Stimulated activated naive CD8-positive, alpha-beta T cell treated with anti-CD3 and anti-CD28 coated beads, Interleukin-15, amount 100 ng/mL, for 72 hours (primary cell): ENCODE measurements around the gene KPNA3.
"Not testable (repeated sequence)": the region's sequence is repeated elsewhere in the genome, so short reads cannot be mapped to it uniquely, and the experiment has no call there.

Source experiments
- ATAC-seq: fragments of 150-1000 bp; cut with Tn5 transposase; 2 replicates; pipeline ENCODE4 v1.10.0; 2021; ENCODE audit warnings: mild to moderate bottlenecking, moderate library complexity
- DNase-seq, 2 donors: peaks; one replicate each; pipeline ENCODE4 v3.0.0; 2021 to 2022
- H3K27ac Mint-ChIP-seq, 2 donors: one replicate each; pipeline ENCODE4 v1.8.0; 2022; ENCODE audit warnings: mild to moderate bottlenecking in 2 of 2, mixed read lengths in 2 of 2, moderate library complexity in 2 of 2
- H3K27me3 Mint-ChIP-seq: one replicate; pipeline ENCODE4 v1.8.0; 2022; ENCODE audit warnings: mixed read lengths
- H3K4me1 Mint-ChIP-seq: one replicate; pipeline ENCODE4 v1.8.0; 2022; ENCODE audit warnings: mild to moderate bottlenecking, mixed read lengths
- H3K4me3 Mint-ChIP-seq, 2 donors: one replicate each; pipeline ENCODE4 v1.8.0; 2022; ENCODE audit warnings: mild to moderate bottlenecking in 2 of 2, mixed read lengths in 2 of 2, moderate library complexity in 1 of 2
- H3K9me3 Mint-ChIP-seq, 2 donors: one replicate each; pipeline ENCODE4 v1.8.0; 2022; ENCODE audit warnings: mixed read lengths in 2 of 2

The KPNA3 gene

DNA sequence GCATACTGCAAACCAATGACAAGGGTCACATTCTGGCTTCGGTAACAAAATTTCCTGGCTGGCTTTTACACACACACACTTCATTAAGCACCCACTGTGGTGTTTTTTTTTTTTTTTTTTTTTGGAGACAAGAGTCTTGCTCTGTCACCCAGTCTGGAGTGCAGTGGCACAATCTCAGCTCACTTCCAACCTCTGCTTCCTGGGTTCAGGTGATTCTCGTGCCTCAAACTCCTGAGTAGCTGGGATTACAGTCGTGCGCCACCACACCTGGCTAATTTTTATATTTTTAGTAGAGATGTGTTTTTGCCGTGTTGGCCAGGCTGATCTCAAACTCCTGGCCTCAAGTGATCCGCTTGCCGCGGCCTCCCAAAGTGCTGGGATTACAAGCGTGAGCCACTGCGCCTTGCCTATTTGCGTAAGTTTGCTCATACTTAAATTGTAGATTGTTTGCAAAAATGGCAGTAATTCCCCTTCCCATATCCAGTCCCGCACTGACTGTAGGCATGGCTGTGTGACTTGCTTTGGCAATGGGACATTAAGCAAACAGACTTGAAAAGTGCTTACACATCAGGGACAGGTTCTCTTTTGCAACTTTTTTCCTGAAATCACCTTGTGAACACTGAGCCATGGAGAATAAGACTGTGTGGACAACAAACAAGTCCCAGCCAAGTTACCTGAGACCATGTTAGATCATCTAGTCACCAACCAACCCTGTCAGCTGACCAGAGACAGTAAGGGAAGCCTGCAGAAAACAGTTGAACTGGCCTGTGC, 59.1 kb downstream of the KPNA3 start:
- no peaks in the 10 kb centered on the region for H3K9me3 Mint-ChIP-seq
- no peak for ATAC-seq
- H3K27ac Mint-ChIP-seq: no peak overlapping the region
- DNase-seq: no peak
- no peak overlapping the region for H3K4me3 Mint-ChIP-seq
- H3K4me1 Mint-ChIP-seq: no peaks in the 10 kb centered on the region
- H3K27me3 Mint-ChIP-seq: no peaks in the 10 kb centered on the region

- Mint-ChIP-seq H3K9me3 (no peaks in the 10 kb centered on the region), H3K27me3 (no peaks in the 10 kb centered on the region), H3K4me3 (no peak overlapping the region), H3K4me1 (no peaks in the 10 kb centered on the region), H3K27ac (no peak overlapping the region)
- ATAC-seq (no peak), DNase-seq (no peak)
Measured at GRCh38 chr13:49731766-49732165, 60.7 kb downstream of the KPNA3 start.

DNA sequence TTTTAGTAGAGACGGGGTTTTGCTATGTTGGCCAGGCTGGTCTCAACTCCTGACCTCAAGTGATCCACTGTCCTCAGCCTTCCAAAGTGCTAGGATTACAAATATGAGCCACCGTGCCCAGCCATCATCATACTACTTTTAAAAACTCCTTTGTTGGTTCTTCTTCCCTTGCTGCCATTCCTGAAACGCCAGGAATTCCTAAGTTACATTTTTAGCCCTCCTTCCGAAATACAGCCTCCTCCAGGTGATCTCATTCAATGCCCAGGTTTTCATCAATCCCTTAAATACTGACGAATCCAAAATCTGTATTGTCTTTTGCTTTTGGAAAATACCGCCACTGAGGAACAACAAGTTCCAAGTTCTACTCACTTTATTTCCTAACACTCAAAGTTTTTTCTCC, 75.9 kb downstream of the KPNA3 start:
- no peak overlapping the region for H3K27ac Mint-ChIP-seq
- DNase-seq (no peak), ATAC-seq (no peak)
- no peaks in the 10 kb centered on the region for H3K27me3 Mint-ChIP-seq
- H3K9me3 Mint-ChIP-seq: peaks cover 9 to 16% of the 10 kb centered on the region in 2 donors
- no peak overlapping the region for H3K4me3 Mint-ChIP-seq
- H3K4me1 Mint-ChIP-seq: no peaks in the 10 kb centered on the region

DNA sequence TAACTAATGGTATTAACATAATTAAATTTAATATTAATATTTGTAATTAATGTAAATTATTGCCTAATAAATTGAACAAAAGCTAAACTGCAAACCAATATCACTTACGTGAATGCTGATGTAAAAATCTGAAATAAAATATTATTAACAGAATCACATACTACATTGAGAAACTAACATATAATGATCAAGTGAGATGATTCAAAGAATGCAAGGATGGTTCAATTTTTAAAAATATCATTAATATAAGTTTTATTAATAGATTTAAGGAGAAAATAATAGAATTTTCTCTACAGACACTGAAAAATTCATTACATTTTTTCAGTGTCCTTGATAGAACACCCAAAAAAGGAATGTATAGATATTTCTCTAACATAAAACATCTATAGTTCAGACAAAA, 77.7 kb downstream of the KPNA3 start:
- Mint-ChIP-seq H3K27ac (no peak overlapping the region), H3K4me3 (no peak overlapping the region), H3K4me1 (no peaks in the 10 kb centered on the region), H3K9me3 (peaks cover 9 to 16% of the 10 kb centered on the region in 2 donors), H3K27me3 (no peaks in the 10 kb centered on the region)
- DNase-seq (no peak), ATAC-seq (no peak)

DNA sequence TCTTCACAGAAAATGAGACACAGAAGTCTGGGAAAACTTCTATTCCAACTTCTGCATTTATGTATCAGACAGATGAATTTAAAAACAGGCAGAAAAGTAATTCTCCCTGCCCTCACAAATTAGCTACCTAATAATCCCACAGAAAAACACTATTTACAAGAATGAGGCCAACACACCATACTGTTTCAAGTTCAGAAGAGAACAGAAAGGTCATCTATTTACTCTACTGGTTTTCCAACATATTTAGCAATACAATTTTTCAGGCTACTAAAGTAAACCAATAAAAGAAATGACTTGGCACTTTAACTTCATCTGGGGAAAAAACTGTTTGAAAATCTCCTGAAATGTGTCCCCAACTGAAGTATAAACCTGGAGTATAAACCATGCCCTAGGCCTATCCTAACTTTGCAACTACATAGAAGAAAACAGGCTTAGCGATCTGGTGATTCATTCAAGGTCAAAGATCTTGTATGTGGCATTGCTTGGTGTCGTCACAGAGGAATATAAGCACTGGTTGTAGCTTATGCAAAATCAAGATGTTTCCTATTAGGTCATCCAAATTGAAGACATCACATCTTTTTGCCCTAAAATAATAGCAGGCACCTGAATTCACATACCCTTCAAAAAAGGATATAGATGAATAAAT, 81.1 kb downstream of the KPNA3 start:
- H3K27ac Mint-ChIP-seq: no peak overlapping the region
- H3K9me3 Mint-ChIP-seq: peaks cover 0 to 5% of the 10 kb centered on the region in 2 donors
- H3K4me1 Mint-ChIP-seq: no peaks in the 10 kb centered on the region
- no peak overlapping the region for H3K4me3 Mint-ChIP-seq
- H3K27me3 Mint-ChIP-seq: no peaks in the 10 kb centered on the region
- ATAC-seq: no peak
- DNase-seq: no peak

GRCh38 chr13:49704264-49704663, 88.2 kb downstream of the KPNA3 start:
- H3K27ac Mint-ChIP-seq: not testable (repeated sequence)

DNA sequence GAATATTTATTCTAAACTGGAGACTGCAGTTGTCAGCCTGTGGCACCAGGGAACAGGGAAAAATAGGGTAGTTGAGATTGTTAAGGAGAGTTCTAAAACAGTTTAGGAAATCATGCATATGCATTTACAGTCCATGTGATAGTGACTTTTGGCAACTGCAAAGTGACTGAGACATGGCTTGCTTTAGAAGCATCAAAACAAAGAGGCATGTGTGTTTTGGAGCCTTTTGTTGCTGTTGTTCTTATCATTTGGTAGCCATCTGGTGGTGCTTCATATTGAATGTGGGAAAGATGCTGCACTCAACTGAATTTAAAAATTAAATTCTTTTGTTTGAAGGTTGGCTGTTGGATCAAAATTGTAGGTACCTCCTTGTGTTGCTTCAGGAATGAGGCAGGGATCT, 91.0 kb downstream of the KPNA3 start:
- Mint-ChIP-seq H3K4me3 (no peak overlapping the region), H3K27ac (no peak overlapping the region), H3K27me3 (no peaks in the 10 kb centered on the region), H3K4me1 (no peaks in the 10 kb centered on the region), H3K9me3 (no peaks in the 10 kb centered on the region)
- no peak for ATAC-seq
- DNase-seq: no peak

More at GRCh38 chr13:49704264-49704663, 88.2 kb downstream of the KPNA3 start:
- H3K4me3 Mint-ChIP-seq, H3K27me3 Mint-ChIP-seq, H3K9me3 Mint-ChIP-seq, ATAC-seq, DNase-seq, H3K4me1 Mint-ChIP-seq: not testable (repeated sequence)

DNA sequence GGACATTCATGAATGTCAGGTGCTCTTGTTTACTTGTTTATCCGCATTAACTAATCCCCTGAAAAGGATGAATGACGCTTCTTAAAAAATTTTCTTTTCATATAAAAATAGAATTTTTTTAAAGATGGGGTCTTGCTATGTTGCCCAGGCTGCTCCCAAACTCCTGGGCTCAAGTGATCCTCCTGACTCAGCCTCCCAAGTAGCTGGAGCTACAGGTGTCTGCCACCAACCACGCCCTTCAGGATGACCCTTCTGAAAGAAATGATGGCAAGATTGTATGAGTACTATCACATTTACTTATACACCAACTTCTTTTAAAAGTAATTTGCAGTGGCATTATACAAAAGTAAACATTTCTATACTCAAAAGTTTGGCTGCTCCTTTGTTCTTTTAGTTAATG, 95.0 kb downstream of the KPNA3 start:
- ATAC-seq (no peak), DNase-seq (no peak)
- Mint-ChIP-seq H3K9me3 (no peaks in the 10 kb centered on the region), H3K27ac (no peak overlapping the region), H3K4me1 (no peaks in the 10 kb centered on the region), H3K4me3 (no peak overlapping the region), H3K27me3 (no peaks in the 10 kb centered on the region)

GRCh38 chr13:49694446-49694845, 98.0 kb downstream of the KPNA3 start:
- H3K27me3 Mint-ChIP-seq: no peaks in the 10 kb centered on the region
- peaks cover 6% of the 10 kb centered on the region for H3K4me1 Mint-ChIP-seq
- ATAC-seq (no peak), DNase-seq (no peak)
- no peak overlapping the region for H3K4me3 Mint-ChIP-seq
- H3K27ac Mint-ChIP-seq: no peak overlapping the region
- H3K9me3 Mint-ChIP-seq: no peaks in the 10 kb centered on the region

GRCh38 chr13:49693877-49694276, 98.6 kb downstream of the KPNA3 start:
- peaks cover 6% of the 10 kb centered on the region for H3K4me1 Mint-ChIP-seq
- H3K4me3 Mint-ChIP-seq: no peak overlapping the region
- no peaks in the 10 kb centered on the region for H3K9me3 Mint-ChIP-seq
- no peaks in the 10 kb centered on the region for H3K27me3 Mint-ChIP-seq
- DNase-seq (no peak), ATAC-seq (no peak)
- no peak overlapping the region for H3K27ac Mint-ChIP-seq

- DNase-seq (no peak), ATAC-seq (no peak)
- Mint-ChIP-seq H3K9me3 (no peaks in the 10 kb centered on the region), H3K4me1 (peaks cover 6% of the 10 kb centered on the region), H3K27ac (no peak overlapping the region), H3K27me3 (no peaks in the 10 kb centered on the region), H3K4me3 (no peak overlapping the region)
Measured at GRCh38 chr13:49693191-49693733, 99.2 kb downstream of the KPNA3 start.

DNA sequence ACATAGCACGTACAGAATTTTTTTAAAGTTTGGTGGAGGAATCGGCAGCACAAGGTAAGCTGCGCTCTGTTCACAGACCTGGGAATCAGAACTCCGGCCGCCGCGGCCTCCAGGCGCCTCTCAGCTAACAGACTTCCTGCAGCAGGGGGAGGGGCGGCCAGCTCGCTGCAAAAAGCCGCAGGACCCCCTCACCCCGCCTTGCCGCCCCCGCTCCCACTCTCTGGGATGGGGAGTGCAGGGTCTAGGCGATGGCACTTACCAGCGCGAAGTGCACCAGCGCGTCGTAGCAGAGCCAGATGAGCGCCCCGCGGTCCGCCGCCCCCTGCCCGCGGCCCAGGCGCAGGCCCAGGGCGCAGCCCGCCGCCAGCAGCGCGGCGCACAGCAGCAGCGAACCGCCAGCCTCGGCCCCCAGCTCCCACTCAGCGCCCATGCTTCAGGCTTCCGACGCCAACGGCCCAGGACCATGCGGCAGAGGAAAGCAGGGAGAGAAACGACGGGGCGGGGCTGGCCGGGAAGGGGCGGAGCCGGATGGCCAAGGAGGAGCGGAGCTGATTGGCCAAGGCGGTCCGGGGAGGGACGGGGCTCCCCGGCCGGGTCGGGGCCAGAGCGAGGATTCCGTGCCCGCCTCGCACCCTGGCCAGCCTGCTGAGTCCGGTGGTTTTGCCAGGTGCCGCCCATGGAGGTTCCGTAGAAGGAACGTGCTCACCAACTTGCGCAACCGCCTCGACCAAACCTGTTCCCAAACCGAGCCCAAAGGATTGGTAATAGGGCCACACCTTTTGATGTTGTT, 101.3 kb downstream of the KPNA3 start, which contains the start of gene EBPL:
Gene EBPL, minus strand, starts transcription at position 492 of the 790 bp plus-strand sequence. Its CDS starts 62 bp downstream, at position 430.
- Mint-ChIP-seq H3K27ac (peak within 1 kb of the TSS; percentile 43 to 57), H3K27me3 (no peaks in the 10 kb centered on the region), H3K4me3 (peak within 1 kb of the TSS; percentile 83 to 90), H3K9me3 (no peaks in the 10 kb centered on the region), H3K4me1 (peaks cover 19% of the 10 kb centered on the region)
- DNase-seq (peak; percentile 77 to 85), ATAC-seq (peak; percentile 96)

DNA sequence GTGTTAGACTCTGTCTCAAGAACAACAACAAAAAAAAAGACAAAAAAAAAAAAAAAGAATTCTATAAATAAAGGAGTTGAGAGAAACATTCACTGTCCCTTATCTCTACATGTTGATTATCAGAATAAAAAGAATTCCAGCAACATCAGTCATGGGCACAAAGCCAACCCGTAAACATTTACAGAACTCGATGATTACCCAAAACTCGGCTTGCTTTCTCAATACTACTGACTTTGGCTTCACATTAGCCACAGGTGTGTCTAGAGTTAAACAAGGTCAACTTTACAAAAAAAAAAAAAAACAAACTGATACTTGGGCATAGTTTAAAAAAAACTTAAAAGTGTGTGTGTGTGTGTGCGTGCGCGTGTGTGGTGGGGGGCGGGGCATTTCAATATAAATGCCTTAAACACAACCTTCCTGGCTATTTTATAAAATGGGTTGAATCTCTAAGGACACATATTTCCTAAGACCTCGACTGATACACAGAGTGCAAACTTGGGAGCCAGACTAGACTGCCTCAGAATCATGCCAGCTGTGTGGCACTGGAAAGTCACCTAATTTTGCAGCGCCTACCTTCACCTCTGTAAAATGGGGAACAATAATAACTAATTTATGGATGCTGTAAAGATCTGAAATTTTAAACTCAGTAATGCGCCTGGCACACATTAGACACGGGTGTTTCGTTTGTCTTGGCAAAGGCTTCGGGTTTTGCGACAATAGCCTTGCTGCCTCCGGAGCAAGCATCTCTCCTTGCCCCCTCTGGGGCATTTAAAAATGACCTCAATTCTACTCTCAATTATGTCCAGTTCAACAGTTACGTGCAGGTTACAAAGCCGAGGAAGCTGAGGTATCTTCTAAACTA, 102.1 kb downstream of the KPNA3 start:
- no peaks in the 10 kb centered on the region for H3K9me3 Mint-ChIP-seq
- H3K27ac Mint-ChIP-seq: peak overlapping the region in 1 of 2 donors; percentile 43
- DNase-seq (no peak), ATAC-seq (peak; percentile 39)
- H3K27me3 Mint-ChIP-seq: no peaks in the 10 kb centered on the region
- peaks cover 22% of the 10 kb centered on the region for H3K4me1 Mint-ChIP-seq
- peak overlapping the region; percentile 83 to 90 for H3K4me3 Mint-ChIP-seq

DNA sequence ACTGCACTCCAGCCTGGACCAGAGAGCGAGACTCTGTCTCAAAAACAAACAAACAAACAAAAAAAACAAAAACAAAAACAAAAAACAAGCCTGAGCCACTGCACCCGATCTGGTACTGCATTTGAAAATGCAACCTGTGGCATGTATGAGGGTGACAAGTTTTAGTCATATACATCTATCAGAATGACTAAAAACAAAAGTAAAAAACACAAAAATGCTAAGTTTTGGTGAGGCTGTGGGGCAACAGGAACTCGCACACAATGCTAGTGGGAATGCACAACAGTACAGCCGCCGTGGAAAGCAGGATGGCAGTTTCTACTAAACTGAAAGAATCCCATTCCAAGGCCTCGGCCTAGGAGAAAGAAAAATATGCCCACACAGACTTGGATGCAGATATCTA, 109.0 kb downstream of the KPNA3 start:
- H3K27ac Mint-ChIP-seq: no peak overlapping the region
- peaks cover 31% of the 10 kb centered on the region for H3K4me1 Mint-ChIP-seq
- H3K4me3 Mint-ChIP-seq: no peak overlapping the region
- DNase-seq: peak in 1 of 2 donors; percentile 34
- ATAC-seq: peak; percentile 96
- no peaks in the 10 kb centered on the region for H3K27me3 Mint-ChIP-seq
- no peaks in the 10 kb centered on the region for H3K9me3 Mint-ChIP-seq
